ENCODE data around the gene KRT3. TPM values are rescaled to one million over a fixed set of nuclear protein-coding genes. Genes with fewer than 3 reads are reported as not detected.

The KRT3 gene
- total RNA-seq, 1 experiment from 2014 or later, result not detected

GRCh38 chr12:52740584-52740983 is 55.3 kb downstream of the KRT3 start:
- in situ Hi-C loops (cut with HindIII; ENCODE audit: low pct_unique_long_range_greater_than_20kb, low sequenced_read_pairs), result no loop called here
- ATAC-seq, result no peak
- intact Hi-C loops (cut with micrococcal nuclease; ENCODE audit: unreplicated experiment), result no loop called here
- POLR2A ChIA-PET, result no interaction called here
- H3K36me3 ChIP-seq (ENCODE audit: control insufficient read depth, insufficient read depth, low read length), result no peaks in the 10 kb centered on the region
- no peaks in the 10 kb centered on the region for H3K4me1 ChIP-seq (ENCODE audit: control insufficient read depth, insufficient read depth, low read length)
- no peak for DNase-seq (ENCODE audit: low read depth, low spot score)
- TF ChIP-seq REST (IDR thresholded peaks at IDR 0.05; ENCODE audit: insufficient read depth in 1 of 2, low read depth in 2 of 2, low read length in 1 of 2), result no peak
- no peak for TF ChIP-seq TCF7L2 (IDR thresholded peaks at IDR 0.05; ENCODE audit: low read depth, low read length)
- TF ChIP-seq CTCF (IDR thresholded peaks at IDR 0.05), result no peak
- TF ChIP-seq SIN3A (IDR thresholded peaks at IDR 0.05; ENCODE audit: borderline replicate concordance, insufficient read depth, low read depth, low read length), result no peak
- no peak for TF ChIP-seq POLR2AphosphoS5 (IDR thresholded peaks at IDR 0.05; ENCODE audit: low read depth, low read length)
- no peaks in the 10 kb centered on the region for H3K9me3 ChIP-seq (ENCODE audit: control insufficient read depth, insufficient read depth, low read depth, low read length)
- BruUV-seq (replicated peaks), result no TSS peak
- no peak overlapping the region for H3K4me3 ChIP-seq (ENCODE audit: low read depth in 2 of 2, low read length in 2 of 2)
- peaks cover 7% of the 10 kb centered on the region; the same call in 1 of the 2 replicates for H3K27me3 ChIP-seq (ENCODE audit: control insufficient read depth, insufficient read depth, low read length)
- CTCF ChIA-PET, result no interaction called here
- no peak overlapping the region for H3K27ac ChIP-seq (ENCODE audit: low read length)

GRCh38 chr12:52739963-52740362 is 56.0 kb downstream of the KRT3 start:
- TF ChIP-seq REST (IDR thresholded peaks at IDR 0.05; ENCODE audit: insufficient read depth in 1 of 2, low read depth in 2 of 2, low read length in 1 of 2) (no peak), POLR2AphosphoS5 (IDR thresholded peaks at IDR 0.05; ENCODE audit: low read depth, low read length) (no peak), SIN3A (IDR thresholded peaks at IDR 0.05; ENCODE audit: borderline replicate concordance, insufficient read depth, low read depth, low read length) (no peak), TCF7L2 (IDR thresholded peaks at IDR 0.05; ENCODE audit: low read depth, low read length) (no peak), CTCF (IDR thresholded peaks at IDR 0.05) (no peak)
- no TSS peak for BruUV-seq (replicated peaks)
- DNase-seq (ENCODE audit: low read depth, low spot score), result no peak
- ChIA-PET POLR2A (no interaction called here), CTCF (no interaction called here)
- intact Hi-C loops (cut with micrococcal nuclease; ENCODE audit: unreplicated experiment) (no loop called here), in situ Hi-C loops (cut with HindIII; ENCODE audit: low pct_unique_long_range_greater_than_20kb, low sequenced_read_pairs) (no loop called here)
- H3K27ac ChIP-seq (ENCODE audit: low read length), result no peak overlapping the region
- H3K9me3 ChIP-seq (ENCODE audit: control insufficient read depth, insufficient read depth, low read depth, low read length), result no peaks in the 10 kb centered on the region
- H3K4me3 ChIP-seq (ENCODE audit: low read depth in 2 of 2, low read length in 2 of 2), result no peak overlapping the region
- peaks cover 7% of the 10 kb centered on the region; the same call in 1 of the 2 replicates for H3K27me3 ChIP-seq (ENCODE audit: control insufficient read depth, insufficient read depth, low read length)
- no peak for ATAC-seq
- no peaks in the 10 kb centered on the region for H3K36me3 ChIP-seq (ENCODE audit: control insufficient read depth, insufficient read depth, low read length)
- no peaks in the 10 kb centered on the region for H3K4me1 ChIP-seq (ENCODE audit: control insufficient read depth, insufficient read depth, low read length)

Other genes with a start within 250 kb of the KRT3 start
- not detected for gene KRT71, start 243.0 kb downstream of the KRT3 start, total RNA-seq (2021; ENCODE audit: unreplicated experiment)
- gene KRT74, start 222.3 kb downstream of the KRT3 start, total RNA-seq (2021; ENCODE audit: unreplicated experiment), result not detected
- gene KRT72, start 194.7 kb downstream of the KRT3 start, total RNA-seq (2021; ENCODE audit: unreplicated experiment), result not detected
- not detected for gene KRT73, start 177.6 kb downstream of the KRT3 start, total RNA-seq (2021; ENCODE audit: unreplicated experiment)
- 0.33 TPM for gene KRT2, start 143.9 kb downstream of the KRT3 start, total RNA-seq (2021; ENCODE audit: unreplicated experiment)
- gene KRT1, start 115.7 kb downstream of the KRT3 start, total RNA-seq (2021; ENCODE audit: unreplicated experiment), result not detected
- gene KRT77, start 92.6 kb downstream of the KRT3 start, total RNA-seq (2021; ENCODE audit: unreplicated experiment), result not detected
- gene KRT76, start 18.8 kb downstream of the KRT3 start, total RNA-seq (2021; ENCODE audit: unreplicated experiment), result not detected
- 0.15 TPM for gene KRT4, start 18.0 kb upstream of the KRT3 start, total RNA-seq (2021; ENCODE audit: unreplicated experiment)
- not detected for gene KRT79, start 38.2 kb upstream of the KRT3 start, total RNA-seq (2021; ENCODE audit: unreplicated experiment)
- not detected for gene KRT78, start 52.9 kb upstream of the KRT3 start, total RNA-seq (2021; ENCODE audit: unreplicated experiment)
- 6,125 TPM for gene KRT8, start 109.0 kb upstream of the KRT3 start, total RNA-seq (2021; ENCODE audit: unreplicated experiment)
- gene KRT18, start 153.0 kb upstream of the KRT3 start, total RNA-seq (2021; ENCODE audit: unreplicated experiment), result 4,079 TPM
- gene EIF4B, start 210.3 kb upstream of the KRT3 start, total RNA-seq (2021; ENCODE audit: unreplicated experiment), result 351 TPM

Data from Panc1 (cell line).